ENCODE data around the gene NCOA6.
"Not testable (repeated sequence)": the region's sequence is repeated elsewhere in the genome, so short reads cannot be mapped to it uniquely, and the experiment has no call there.

NCOA6 gene

DNA sequence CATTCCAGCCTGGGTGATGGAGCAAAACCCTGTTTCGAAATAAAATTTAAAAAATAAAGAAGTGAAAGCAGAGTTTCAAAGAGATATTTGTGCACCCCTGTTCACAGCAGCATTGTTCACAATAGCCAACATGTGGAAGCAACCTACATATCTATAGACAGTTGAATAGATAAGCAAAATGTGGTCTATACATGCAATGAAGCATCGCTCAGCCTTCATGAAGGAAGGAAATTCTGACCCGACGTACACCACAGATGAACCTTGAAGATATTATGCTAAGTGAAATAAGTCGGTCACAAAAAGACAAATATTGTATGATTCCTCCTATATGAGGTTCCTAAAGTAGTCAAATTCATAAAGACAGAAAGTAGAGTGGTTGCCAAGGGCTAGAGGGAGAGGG lies 6.5 kb upstream of the NCOA6 start:
- in situ Hi-C loops (cut with MboI; ENCODE audit: low sequenced_read_pairs) = loop anchor here (25.0 kb wide), 1 partner anchor 605 kb away; the partner anchor contains the start of gene GDF5

GRCh38 chr20:34829191-34829590 lies 3.7 kb upstream of the NCOA6 start:
- in situ Hi-C loops (cut with MboI; ENCODE audit: low sequenced_read_pairs) = loop anchor here (25.0 kb wide), 1 partner anchor 608 kb away; the partner anchor contains the start of gene GDF5

GRCh38 chr20:34824806-34825529 lies 483 bp downstream of the NCOA6 start:
- in situ Hi-C loops (cut with MboI; ENCODE audit: low sequenced_read_pairs) = loop anchor here (25.0 kb wide), 1 partner anchor 612 kb away; the partner anchor contains the start of gene GDF5

DNA sequence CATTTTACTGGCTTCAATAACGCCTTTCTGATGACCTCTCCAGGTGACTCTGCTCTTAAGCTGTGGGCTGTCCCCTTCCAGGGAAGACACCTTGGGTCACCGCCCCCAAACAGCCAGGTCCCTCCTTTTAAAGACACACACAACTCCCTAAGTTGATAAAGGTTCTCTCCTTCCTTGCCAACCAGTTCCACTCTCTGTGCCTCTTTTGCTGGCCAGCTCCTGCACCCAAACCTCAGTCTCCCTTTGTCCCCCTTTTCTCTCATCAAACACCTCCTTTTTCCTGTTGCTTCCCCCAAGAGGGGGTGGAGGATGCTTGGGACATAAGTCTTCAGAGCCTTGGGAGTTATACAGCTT lies 1.0 kb downstream of the NCOA6 start:
- in situ Hi-C loops (cut with MboI; ENCODE audit: low sequenced_read_pairs) = no loop called here

DNA sequence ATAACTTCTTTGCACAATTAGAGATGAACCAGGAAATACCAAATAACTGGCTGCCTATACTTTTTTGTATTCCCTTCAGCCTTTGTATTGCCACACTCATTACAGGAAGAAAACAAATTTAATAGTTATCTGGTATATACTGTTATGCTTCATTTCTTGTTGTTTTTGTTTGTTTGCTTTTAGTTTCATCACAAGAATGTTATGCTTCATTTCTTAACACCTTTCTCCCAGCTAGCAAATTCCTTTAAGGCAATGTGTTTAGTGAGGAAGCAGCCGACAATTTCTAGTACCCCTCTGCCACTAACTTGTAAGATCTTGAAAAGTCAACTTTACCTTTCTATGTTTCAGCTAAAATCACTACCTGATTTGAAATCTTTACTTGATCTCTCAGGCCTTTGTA lies 1.4 kb downstream of the NCOA6 start:
- in situ Hi-C loops (cut with MboI; ENCODE audit: low sequenced_read_pairs) = no loop called here

- in situ Hi-C loops (cut with MboI; ENCODE audit: low sequenced_read_pairs) = no loop called here
Measured at GRCh38 chr20:34820805-34821578, 4.5 kb downstream of the NCOA6 start.

DNA sequence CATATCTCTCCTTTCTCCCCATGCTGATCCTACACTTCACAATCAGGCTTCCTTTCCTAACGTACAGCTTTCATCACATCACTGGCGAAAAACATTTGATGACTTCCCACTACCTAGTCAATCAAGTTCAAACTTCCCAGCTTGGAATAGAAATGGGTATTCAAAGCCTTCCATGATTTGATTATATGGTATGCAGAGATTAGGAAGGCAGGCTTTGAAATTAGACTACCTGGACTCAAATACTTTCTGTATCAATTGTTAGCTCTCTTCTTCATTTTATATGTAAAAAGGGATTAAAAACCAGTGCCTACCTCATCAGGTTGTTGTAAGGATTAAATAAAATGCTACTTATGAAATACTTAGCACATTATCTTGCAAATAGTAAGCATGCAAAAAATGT lies 7.7 kb downstream of the NCOA6 start:
- in situ Hi-C loops (cut with MboI; ENCODE audit: low sequenced_read_pairs) = no loop called here

- in situ Hi-C loops (cut with MboI; ENCODE audit: low sequenced_read_pairs) = no loop called here
Measured at GRCh38 chr20:34817072-34817471, 8.4 kb downstream of the NCOA6 start.

DNA sequence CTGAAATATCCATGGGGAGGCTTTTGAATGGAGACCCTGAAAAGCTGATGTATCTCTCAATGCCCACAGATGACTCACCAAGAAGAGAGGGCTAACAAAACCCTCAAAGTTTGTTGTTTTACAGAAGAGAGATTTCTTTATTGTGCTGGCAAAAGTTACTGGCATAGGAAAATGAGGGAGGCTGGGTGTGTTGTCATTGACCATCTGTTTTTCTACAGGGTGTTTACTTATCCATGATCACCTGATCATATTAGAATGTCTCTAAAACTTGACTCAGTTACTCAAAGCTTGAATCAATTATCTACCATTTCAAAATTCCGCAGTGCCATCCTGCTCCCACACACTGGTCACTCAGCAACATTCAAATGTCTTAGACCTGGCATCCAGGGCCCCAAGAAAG lies 9.8 kb downstream of the NCOA6 start:
- in situ Hi-C loops (cut with MboI; ENCODE audit: low sequenced_read_pairs) = no loop called here

DNA sequence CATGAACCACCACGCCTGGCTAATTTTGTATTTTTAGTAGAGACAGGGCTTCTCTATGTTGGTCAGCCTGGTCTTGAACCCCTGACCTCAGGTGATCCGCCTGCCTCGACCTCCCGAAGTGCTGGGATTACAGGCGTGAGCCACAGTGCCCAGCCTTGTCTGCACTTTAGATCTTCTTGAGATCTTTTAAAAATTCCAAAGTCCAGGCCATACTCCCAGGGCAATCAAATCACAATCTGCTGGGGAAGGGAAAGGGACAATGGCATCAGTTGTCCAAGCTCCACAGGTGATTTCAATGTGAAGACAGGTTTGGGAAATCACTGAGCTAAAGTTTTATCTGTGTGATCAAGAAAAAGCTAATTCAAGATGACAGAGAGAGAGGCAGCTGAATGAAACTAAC lies 16.9 kb downstream of the NCOA6 start:
- in situ Hi-C loops (cut with MboI; ENCODE audit: low sequenced_read_pairs) = no loop called here

- in situ Hi-C loops (cut with MboI; ENCODE audit: low sequenced_read_pairs) = not testable (repeated sequence)
Measured at GRCh38 chr20:34807944-34808465, 17.4 kb downstream of the NCOA6 start.

- in situ Hi-C loops (cut with MboI; ENCODE audit: low sequenced_read_pairs) = no loop called here
Measured at GRCh38 chr20:34806255-34806654, 19.2 kb downstream of the NCOA6 start.

DNA sequence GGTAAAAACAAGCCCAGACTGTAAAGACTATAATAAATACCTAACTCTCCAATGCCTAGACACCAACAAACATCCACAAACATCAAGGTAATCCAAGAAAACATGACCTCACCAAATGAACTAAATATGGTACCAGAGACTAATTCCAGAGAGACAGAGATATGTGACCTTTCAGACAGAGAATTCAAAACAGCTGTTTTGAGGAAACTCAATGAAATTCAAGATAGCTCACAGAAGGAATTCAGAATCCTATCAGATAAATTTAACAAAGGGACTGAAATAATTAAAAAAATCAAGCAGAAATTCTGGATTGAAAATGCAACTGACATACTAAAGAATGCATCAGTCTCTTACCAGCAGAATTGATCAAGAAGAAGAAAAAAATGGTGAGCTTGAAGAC lies 26.6 kb downstream of the NCOA6 start:
- in situ Hi-C loops (cut with MboI; ENCODE audit: low sequenced_read_pairs) = no loop called here

DNA sequence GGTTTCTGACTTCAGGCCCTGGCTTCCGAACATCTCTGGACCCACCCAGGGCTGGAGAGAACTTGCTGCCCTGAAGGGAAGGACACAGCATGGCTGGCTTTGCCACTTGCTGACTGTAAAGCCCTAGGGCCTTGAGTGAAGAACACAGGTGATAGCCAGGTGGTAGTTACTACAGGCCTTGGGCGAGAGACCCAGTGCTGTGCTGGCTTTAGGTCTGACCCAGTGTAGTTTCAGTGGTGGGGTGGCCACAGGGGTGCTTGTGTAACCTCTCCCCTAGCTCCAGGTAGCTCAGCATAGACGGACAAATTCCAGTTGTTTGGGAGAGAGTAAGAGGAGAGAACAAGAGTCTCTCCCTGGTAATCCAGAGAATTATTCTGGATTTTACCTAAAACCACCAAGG lies 27.1 kb downstream of the NCOA6 start:
- in situ Hi-C loops (cut with MboI; ENCODE audit: low sequenced_read_pairs) = no loop called here

- in situ Hi-C loops (cut with MboI; ENCODE audit: low sequenced_read_pairs) = no loop called here
Measured at GRCh38 chr20:34797012-34797995, 28.1 kb downstream of the NCOA6 start.

DNA sequence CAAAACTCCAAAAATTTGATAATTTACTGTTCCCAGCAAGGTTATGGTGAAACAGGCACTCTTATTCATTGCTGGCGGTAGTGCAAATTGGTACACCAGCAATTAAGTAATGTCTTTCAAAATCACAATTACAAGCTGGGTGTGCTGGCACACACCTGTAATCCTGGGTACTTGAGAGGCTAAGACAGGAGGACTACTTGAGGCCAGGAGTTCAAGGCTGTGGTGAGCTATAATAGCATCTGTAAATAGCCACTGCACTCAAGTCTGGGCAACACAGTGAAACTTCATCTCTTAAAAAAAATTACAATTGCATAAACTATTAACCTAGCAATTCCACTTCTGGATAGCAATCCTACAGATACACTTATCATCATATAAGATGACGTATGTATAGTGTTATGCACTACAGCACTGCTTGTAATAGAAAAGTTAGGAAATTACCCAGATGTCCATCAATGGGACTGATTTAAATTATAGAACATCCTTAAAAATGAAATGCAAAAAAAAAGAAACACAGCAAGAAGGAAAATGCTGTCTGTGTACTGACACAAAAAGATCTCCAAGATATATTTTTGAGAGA lies 31.4 kb downstream of the NCOA6 start:
- in situ Hi-C loops (cut with MboI; ENCODE audit: low sequenced_read_pairs) = no loop called here

GRCh38 chr20:34792687-34793363 lies 32.6 kb downstream of the NCOA6 start:
- in situ Hi-C loops (cut with MboI; ENCODE audit: low sequenced_read_pairs) = no loop called here

DNA sequence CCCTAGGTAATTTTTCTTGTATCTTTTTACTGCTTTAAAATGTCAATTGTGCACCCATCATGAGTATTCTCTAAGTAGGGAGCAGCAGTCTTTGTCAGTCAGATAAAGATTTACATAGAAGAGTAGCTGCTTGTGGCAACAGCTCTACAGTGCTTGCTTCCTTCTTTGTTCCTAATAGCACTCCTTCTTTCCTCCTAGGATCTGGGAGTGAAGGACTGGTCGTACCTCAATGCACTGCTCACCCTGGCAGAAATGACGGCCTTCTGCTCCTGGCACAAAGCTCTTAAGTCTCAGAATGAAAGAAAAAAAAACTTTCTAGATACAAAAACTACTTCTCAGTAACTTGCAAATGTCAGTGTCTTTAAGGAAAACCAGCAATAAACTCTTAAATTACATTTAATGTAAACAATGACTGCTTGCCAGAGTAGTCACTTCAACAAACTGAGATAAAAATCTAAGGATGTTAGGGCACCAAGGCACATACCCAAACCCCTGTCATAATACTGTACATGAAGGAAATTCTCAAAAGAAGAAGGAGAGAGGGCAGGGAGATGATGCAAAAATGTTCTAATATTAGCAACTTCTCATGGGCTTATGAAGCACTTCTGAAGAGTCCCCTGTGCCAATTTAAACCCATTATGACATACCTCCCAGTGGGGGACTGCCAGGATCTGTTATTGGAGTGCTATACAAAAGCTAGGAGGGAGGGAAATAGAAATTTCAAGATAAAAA lies 34.0 kb downstream of the NCOA6 start:
- in situ Hi-C loops (cut with MboI; ENCODE audit: low sequenced_read_pairs) = no loop called here

- in situ Hi-C loops (cut with MboI; ENCODE audit: low sequenced_read_pairs) = no loop called here
Measured at GRCh38 chr20:34781220-34781619, 44.2 kb downstream of the NCOA6 start.
